NCI-H510A treated with DMSO at 0.1 percent for 48 hours (cell line): ENCODE results near the gene SLC12A2.

Experiments used
- DNase-seq: peaks from one replicate; lab custom pipeline; 2025; lab: John Stamatoyannopoulos, UW

SLC12A2 gene

DNA sequence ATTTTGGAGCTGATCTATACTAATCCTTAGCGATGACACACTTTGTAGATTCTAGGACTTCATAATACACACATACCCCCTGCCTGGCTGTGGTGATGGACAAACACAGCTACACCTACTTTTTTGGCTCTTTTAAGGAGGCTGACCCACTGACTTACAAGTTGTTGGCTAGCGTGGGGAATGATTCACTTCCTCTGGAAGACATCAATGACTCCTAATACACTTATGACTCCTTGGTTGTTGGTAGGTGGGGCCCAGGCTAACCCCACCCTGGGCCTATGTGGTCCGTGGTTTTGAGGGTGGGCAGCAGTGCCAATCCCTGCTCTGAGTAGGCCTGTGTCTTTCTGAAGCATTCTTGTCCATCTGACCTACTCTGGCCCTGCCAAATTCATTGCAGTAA lies 144.4 kb downstream of the SLC12A2 start:
- DNase-seq, result no peak

DNA sequence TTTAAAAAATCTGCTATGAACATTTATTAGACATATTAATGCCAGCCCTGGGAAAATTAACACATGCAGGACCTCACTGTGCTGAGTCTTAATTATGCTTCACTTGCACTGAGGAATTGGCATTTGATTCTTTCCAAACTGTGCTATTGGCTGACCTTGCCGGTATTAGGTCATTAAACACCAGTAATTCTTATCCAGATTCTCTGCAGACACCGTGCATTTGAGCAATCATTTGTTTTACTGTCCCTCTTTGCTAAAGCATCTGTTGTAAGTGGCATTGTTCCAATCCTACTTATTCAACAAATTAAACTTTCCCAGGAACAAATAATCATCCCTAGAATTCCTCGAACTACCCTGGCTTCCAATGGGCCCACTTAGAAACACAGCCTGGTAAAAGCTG lies 145.0 kb downstream of the SLC12A2 start:
- DNase-seq, result no peak

DNA sequence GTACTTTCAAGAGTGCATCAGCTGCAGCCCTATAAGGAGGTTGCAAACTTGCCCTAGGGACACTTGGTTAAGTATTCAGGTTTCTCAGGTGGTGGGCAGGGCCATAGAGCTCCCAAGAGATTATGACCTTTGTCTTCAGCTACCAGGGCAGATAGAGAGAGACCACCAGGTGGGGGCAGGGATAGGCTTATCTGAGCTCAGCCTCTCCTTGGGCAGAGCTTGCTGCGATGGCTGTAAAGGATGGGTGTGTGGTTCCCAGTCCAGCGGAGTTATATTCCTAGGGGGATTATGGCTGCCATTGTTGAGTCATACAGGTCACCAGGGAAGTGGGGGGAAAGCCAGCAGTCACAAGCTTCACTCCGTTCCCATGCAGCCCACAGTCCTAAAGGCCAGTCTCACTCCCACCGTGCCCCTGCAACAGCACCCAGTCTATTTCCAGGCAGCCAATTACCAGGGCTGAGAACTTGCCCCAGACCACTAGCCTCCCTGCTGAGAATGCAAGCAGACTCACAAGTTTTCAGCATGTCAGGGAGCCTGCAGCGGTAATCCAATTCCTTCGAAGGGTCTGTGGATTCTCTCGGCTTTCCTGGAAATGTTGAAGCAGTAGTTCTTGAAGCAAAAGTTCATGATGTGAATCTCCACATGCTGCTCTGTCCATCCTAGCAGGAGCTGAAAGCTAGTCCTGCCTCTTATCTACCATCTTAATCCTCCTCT lies 151.5 kb downstream of the SLC12A2 start:
- DNase-seq, result no peak

DNA sequence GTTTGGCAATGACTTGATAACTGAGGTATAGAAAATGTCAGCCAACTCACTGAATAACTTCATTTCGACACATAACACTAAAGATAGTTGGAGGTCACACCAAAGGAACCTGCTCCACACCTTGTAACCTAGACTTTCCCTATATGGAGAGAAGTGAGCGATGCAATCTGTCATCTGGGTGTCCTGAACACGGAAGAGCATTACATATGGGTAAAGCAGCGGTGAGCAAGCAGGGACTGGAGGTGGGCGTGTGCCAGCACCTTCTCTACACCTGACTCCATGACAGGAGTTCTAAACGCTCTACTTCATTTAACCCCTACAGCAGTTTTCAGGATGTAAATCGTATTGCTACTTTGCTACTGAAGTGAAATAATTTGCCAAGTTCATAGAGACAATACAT lies 152.8 kb downstream of the SLC12A2 start:
- DNase-seq, result no peak

DNA sequence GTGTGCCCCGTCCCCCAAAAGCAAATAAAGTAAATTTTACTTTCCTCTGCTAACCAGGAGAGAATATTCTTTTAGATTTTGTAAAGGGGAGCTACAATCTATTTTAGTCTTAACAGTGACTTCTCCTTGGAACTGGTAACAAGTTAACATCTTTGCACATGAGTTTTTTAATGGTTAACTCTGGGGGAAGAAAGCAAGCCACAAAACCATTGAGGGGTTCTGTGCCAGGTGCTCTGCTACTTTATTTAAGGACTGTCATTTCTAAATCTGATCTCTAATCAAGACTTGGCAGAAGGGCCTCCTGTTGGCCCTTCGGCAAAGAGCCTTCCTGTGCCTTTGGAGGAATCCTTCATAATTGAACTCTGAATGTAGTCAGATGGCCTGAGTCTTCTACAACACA lies 153.4 kb downstream of the SLC12A2 start:
- no peak for DNase-seq

DNA sequence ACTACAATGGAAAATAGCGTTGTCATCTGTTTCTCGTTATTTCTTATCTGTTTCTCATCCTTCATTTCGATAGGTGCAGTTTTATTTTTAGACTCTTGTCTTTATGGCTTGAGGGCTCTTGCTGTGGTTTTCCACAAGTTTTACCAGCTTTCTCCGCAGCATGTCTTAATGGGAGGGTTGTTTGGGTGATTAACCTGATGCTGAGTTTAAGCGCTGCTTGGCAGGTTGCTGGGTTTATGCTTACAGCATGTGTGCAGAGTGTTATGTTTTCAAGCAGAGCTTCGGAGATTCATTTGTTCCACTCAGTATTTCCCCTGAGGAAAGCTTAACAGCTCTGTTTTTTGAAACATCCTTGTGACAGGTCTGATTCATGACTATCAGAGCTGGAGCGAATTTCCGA lies 154.0 kb downstream of the SLC12A2 start:
- no peak for DNase-seq
